Hematopoietic multipotent progenitor cell treated with erythropoietin and hydrocortisone succinate and interleukin-3 and kit ligand, for 6 days (in vitro differentiated cells): ENCODE data around the gene DHRS3.

Source experiments
- DNase-seq: peaks from one replicate; pipeline ENCODE4 v3.0.0-alpha.2; 2015

DHRS3 gene

GRCh38 chr1:12637693-12638092 lies 19.7 kb upstream of the DHRS3 start:
- no peak for DNase-seq

GRCh38 chr1:12636098-12636950 lies 18.3 kb upstream of the DHRS3 start:
- no peak for DNase-seq

- no peak for DNase-seq
These were observed 16.7 kb upstream of the DHRS3 start for GRCh38 chr1:12634696-12635202.

- no peak for DNase-seq
These were observed 16.1 kb upstream of the DHRS3 start for GRCh38 chr1:12634156-12634555.

GRCh38 chr1:12631571-12631970 lies 13.6 kb upstream of the DHRS3 start:
- DNase-seq = no peak

- DNase-seq = no peak
These were observed 13.0 kb upstream of the DHRS3 start for GRCh38 chr1:12630946-12631530.

GRCh38 chr1:12629985-12630760 lies 12.2 kb upstream of the DHRS3 start:
- no peak for DNase-seq

- DNase-seq = no peak
These were observed 11.5 kb upstream of the DHRS3 start for GRCh38 chr1:12629511-12629956.

GRCh38 chr1:12627296-12627695 lies 9.3 kb upstream of the DHRS3 start:
- DNase-seq = no peak

- DNase-seq = no peak
These were observed 8.9 kb upstream of the DHRS3 start for GRCh38 chr1:12626888-12627287.

GRCh38 chr1:12625276-12625675 lies 7.3 kb upstream of the DHRS3 start:
- DNase-seq = no peak

GRCh38 chr1:12622506-12622905 lies 4.5 kb upstream of the DHRS3 start:
- DNase-seq = no peak

- DNase-seq = no peak
These were observed 3.6 kb upstream of the DHRS3 start for GRCh38 chr1:12621346-12622335.

GRCh38 chr1:12620931-12621330 lies 2.9 kb upstream of the DHRS3 start:
- no peak for DNase-seq

GRCh38 chr1:12620488-12620865 lies 2.5 kb upstream of the DHRS3 start:
- DNase-seq = peak; percentile 28

GRCh38 chr1:12619792-12620487 lies 1.9 kb upstream of the DHRS3 start:
- DNase-seq = peak; percentile 92

- DNase-seq = peak; percentile 64
These were observed 1.2 kb upstream of the DHRS3 start for GRCh38 chr1:12618965-12619791.

- DNase-seq = no peak
These were observed 603 bp upstream of the DHRS3 start for GRCh38 chr1:12618661-12618964.

- DNase-seq = no peak
These were observed 504 bp downstream of the DHRS3 start for GRCh38 chr1:12617511-12617900.

GRCh38 chr1:12616709-12617373 lies 1.2 kb downstream of the DHRS3 start:
- DNase-seq = peak; percentile 36
